Keratinocyte (primary cell): ENCODE results near the gene GLT8D2.

Experiments used
- EZH2 ChIP-seq: IDR thresholded peaks from one replicate; pipeline ENCODE4 v1.6.1; 2012; ENCODE audit warnings: inconsistent platforms, mild to moderate bottlenecking, low read length, moderate library complexity
- TF ChIP-seq, protein P1 (sequence below), 3 experiments: IDR thresholded peaks in 1 of 3; conservative IDR thresholded peaks in 1 of 3; optimal IDR thresholded peaks in 1 of 3; 2 replicates in 2 of 3; 3 replicates in 1 of 3; pipeline versions ENCODE3 to v1.5.1; 2011; ENCODE audit warnings: low read length in 3 of 3, mild to moderate bottlenecking in 3 of 3, moderate library complexity in 2 of 3, control low read depth in 1 of 3, inconsistent platforms in 1 of 3; ENCODE audit not compliant: insufficient read depth in 2 of 3; ENCODE audit errors: extremely low read depth in 1 of 3

DNA sequence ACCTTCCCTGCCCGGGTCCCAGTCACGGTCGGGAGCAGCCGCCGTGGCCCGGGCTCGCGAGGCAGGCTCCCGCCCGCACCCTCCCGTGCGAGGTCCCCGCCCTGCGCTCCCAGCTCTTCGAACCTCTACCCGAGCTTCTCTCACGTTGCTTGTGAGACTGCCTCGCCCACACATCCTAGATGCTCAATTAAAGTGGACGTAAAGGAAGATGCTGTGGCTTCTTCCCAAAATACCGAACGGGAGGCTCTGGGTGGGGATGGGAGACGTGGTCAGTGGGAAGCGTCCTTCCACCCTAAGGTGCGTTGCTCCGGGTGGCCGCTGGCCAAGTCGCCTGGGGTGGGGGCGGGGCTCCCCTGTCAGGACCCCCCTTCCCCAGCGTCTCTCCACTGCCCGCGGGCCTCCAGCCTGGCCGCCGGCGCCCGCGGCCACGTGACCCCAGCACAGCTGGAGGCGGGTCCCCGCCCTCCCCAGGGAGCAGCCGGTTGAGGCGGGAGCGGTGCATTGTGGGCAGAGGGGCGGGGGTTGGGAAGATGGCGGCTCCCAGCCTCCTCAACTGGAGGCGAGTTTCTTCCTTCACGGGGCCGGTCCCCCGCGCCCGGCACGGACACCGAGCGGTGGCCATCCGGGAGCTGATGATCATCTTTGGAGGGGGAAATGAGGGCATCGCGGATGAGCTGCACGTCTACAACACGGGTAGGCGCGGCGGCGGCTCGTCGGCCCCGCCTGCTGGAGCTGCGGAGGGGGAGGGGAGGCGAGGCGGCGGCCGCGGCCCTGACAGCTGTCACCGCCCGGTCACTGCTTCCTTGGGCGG lies 14.2 kb upstream of the GLT8D2 start, which contains the start of gene HCFC2:
- no peak for TF ChIP-seq EZH2
- TF ChIP-seq, protein P1, sequence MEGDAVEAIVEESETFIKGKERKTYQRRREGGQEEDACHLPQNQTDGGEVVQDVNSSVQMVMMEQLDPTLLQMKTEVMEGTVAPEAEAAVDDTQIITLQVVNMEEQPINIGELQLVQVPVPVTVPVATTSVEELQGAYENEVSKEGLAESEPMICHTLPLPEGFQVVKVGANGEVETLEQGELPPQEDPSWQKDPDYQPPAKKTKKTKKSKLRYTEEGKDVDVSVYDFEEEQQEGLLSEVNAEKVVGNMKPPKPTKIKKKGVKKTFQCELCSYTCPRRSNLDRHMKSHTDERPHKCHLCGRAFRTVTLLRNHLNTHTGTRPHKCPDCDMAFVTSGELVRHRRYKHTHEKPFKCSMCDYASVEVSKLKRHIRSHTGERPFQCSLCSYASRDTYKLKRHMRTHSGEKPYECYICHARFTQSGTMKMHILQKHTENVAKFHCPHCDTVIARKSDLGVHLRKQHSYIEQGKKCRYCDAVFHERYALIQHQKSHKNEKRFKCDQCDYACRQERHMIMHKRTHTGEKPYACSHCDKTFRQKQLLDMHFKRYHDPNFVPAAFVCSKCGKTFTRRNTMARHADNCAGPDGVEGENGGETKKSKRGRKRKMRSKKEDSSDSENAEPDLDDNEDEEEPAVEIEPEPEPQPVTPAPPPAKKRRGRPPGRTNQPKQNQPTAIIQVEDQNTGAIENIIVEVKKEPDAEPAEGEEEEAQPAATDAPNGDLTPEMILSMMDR (optimal IDR thresholded peaks at IDR 0.05 in 1 of 3, IDR thresholded peaks at IDR 0.05 in 1 of 3, conservative IDR thresholded peaks at IDR 0.05 in 1 of 3; ENCODE audit: extremely low read depth in 1 of 3, insufficient read depth in 2 of 3, low read length in 3 of 3) = no peak
